NOMO-1 treated with dmso at 0.1 percent for 144 hours (cell line): ENCODE measurements around the gene KLHL1.

Source experiments
- DNase-seq: peaks from one replicate; lab custom pipeline; 2025; ENCODE audit not compliant: unreplicated experiment; lab: John Stamatoyannopoulos, UW

KLHL1 gene

DNA sequence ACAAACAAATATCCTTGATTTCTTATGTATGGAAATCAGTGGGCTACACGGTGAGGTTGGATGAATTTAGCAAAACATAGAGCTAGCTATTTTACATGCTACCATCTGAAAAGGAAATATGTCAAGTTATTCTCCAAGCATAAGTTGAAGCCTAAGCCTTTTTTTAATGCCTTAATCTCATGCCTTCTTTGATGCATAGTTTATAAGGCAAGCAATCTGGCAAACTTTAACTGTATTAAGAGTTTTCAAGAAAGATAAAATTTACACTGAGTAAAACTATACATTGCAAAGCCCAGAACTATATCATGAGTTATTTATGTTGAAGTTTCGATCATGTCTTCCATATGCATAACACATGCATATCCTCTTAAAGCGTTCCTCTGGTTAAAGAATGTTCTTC is 85.6 kb downstream of the KLHL1 start:
- DNase-seq: no peak

GRCh38 chr13:70016116-70016515 is 92.1 kb downstream of the KLHL1 start:
- no peak for DNase-seq

GRCh38 chr13:70014337-70014736 is 93.9 kb downstream of the KLHL1 start:
- no peak for DNase-seq

- no peak for DNase-seq
Observed at GRCh38 chr13:69999875-70000274, 108.4 kb downstream of the KLHL1 start.

DNA sequence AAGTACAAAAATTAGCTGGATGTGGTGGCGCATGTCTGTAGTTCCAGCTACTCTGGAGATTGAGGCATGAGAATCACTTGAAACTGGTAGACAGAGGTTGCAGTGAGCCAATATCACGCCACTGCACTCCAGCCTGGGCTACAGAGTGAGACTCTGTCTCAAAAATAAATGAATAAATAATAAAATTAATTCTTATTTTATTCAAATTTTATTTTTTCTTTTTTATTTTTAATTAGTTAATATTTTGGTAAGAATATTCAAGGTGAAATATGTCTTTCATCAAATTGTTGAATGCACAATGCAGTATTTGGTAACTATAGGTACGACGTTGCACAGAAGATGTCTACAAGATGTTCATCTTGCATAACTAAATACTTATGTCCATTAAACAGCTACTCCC is 111.2 kb downstream of the KLHL1 start:
- DNase-seq: no peak

DNA sequence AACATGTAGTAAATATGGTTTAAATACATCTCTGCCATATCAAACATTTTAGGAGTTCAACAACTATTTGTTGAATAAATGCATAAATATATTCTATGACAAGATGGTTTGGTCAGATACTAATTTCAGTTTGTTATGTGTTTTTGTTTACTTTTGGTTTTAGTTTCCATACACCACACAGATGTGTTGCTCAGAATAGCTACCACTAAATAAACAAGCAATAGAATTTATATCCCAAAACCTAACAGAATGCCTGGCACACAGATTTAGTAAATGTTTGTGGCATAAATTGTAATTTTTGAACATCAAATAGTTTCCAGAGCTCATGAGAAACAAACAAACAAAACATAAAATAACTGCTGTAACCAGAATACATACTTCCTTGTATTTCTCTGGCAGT is 127.5 kb downstream of the KLHL1 start:
- no peak for DNase-seq

DNA sequence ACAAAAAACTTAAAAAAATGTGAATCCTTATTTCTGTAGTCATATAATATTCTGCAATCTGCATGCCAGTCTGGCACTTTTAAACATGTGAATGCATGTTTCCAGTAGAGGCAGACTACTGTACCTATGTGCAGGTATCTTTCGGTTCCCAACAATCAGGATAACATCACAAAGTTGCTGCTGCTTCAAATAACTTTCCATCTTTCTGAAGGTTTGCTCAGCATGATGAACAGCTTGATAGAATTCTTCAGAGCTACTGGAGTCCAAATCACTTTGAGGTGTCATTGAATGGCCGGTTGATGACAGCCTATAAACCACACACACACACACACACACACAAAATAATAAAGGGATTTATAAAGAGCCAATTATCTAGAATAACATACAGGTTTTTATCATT is 132.8 kb downstream of the KLHL1 start:
- no peak for DNase-seq

DNA sequence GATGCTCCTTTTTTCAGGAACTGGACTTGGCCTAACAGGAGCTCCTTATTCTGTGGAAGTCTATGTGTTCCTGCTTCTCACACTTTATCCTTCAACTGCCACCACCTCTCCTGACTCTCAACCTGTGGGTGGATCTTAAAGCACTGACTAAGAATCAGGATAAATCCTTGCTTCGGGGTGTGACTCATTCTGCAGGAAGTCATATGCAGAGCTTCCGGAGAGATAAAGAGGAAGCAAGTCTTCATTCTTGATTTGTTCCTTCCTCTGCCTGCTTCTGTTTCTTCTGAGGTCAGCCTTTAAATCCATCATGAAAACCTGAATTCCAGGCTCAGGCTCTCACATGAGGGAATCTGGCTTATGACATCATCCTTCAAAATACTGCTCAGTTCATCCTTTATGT is 137.7 kb downstream of the KLHL1 start:
- no peak for DNase-seq

DNA sequence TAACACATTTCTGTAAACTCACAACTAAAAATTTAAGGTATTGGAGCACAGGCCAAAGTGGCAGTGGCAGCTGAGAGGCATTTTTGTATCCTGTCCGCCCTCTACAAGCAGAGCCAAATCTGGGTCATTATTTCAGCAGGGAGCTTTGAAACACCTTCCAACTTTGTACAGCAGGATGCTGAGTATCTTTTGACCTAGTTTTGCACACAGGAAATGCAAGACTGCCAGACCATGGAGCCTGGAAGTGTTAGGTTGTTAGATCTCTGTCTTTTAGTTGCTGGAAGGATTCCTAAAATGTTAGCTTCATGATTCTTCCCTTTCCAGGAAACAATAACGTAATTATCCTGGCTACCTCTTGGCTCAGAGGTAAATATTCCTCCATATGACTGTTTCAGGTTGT is 149.2 kb downstream of the KLHL1 start:
- DNase-seq: no peak

DNA sequence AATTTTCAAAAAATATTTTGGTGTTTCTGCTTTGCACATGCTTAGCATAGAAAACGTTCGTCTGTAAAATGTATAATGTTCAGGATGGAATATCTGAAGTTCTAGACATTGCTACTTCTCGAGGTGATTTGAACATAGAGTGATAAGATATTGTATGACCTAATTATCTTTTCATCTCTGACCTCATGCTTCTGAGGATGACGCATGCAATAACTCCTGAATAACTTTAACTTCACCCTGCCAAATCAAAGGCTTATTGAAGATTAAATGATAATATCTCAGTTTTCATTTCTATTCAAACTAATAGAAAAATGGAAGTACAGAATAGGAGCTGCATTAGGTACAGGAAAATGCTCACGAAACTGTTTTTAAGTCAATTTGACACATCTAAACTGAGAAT is 151.4 kb downstream of the KLHL1 start:
- no peak for DNase-seq

DNA sequence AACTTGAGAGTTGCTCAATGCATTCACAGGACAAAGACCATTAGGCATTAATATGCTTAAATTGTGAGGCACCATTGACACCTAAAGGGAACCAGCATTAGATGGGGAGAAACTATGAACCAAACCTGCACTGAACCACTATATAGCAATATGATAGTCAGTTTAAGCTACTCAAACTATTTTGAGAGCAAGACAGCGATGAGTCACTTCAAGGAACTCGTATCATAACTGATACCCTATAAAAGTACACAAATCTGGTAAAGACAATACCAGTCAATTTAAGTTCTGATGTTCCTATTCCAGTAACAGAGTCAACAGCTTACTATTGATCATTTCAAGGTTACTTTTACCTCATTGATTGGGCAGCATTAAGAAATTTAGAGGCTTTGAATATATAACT is 151.9 kb downstream of the KLHL1 start:
- no peak for DNase-seq

DNA sequence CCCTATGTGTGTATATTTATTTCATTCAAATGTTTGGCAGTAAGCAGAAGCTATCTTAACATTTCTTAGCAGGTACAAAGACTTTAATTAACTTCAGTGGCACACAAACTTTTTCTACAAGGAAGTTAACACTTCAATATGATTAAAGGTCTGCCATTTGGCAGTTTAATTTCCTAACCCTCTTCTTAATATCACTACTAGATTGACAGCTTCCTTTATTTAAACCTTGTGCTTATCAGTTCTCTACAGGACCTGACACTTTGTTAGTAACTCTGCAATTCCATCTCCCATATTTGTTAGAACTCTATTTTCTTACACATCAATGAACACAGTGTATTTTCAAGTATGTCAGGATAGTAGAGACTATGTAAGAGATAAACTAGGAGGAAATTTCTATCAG is 153.0 kb downstream of the KLHL1 start:
- no peak for DNase-seq

GRCh38 chr13:69951412-69951811 is 156.8 kb downstream of the KLHL1 start:
- DNase-seq: no peak

GRCh38 chr13:69950160-69950559 is 158.1 kb downstream of the KLHL1 start:
- no peak for DNase-seq

DNA sequence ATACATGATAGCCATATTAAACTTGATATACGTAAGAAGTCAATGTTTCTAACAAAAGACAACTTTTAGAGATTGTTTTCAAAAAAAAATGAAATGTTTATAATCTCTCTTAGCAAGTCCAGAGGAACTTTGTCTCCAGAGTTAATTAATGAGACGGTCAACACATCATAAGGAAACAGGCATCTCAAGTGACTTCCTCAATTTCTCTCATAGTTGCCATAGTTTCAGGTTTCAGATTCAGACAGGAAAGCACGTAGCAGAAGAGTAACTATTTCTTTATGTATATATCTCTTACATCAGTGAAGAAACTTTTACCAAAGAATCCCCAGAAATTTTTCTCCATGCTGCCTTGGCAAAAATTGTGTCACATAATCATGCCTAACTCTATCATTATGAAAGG is 160.2 kb downstream of the KLHL1 start:
- no peak for DNase-seq

GRCh38 chr13:69947582-69947981 is 160.7 kb downstream of the KLHL1 start:
- DNase-seq: no peak

- no peak for DNase-seq
Observed at GRCh38 chr13:69946511-69946910, 161.7 kb downstream of the KLHL1 start.

DNA sequence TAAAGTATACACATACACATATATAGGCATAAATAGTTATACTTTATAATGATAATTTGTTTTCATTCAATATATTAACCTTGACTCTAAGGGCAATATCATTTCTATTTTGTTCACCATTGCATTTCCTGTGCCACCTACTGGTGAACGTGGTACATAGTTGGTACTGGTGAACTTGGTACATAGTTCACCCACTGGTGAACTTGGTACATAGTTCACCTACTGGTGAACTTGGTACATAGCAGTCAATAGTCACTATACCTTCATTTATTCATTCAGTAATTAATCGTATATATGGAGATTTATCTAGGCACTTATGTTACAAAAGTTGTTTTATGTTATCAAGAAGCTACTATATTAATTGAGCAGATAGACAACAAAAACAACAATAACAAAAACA is 173.2 kb downstream of the KLHL1 start:
- no peak for DNase-seq

GRCh38 chr13:69928262-69928661 is 180.0 kb downstream of the KLHL1 start:
- DNase-seq: no peak

DNA sequence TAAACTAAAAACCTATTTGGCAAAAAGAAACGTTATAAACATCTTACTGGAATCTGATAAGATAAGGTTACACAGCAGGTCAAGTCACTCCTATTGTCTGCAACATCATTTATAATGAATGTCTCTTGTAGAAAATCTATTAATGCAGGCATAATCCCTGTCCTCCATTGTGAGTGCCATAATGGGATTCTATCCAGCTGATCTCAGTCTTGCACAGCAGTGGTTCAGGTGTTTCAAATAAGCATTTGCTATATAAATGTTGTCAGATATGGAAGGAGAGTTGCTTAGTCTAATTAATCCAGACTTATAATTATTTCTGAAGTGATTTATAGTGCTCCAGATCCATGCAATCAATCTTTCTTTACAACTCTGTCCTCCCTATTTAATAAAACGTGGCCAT is 187.1 kb downstream of the KLHL1 start:
- DNase-seq: no peak

GRCh38 chr13:69912630-69913029 is 195.6 kb downstream of the KLHL1 start:
- DNase-seq: no peak

GRCh38 chr13:69910800-69911199 is 197.5 kb downstream of the KLHL1 start:
- no peak for DNase-seq

- DNase-seq: no peak
Observed at GRCh38 chr13:69904784-69905183, 203.5 kb downstream of the KLHL1 start.

DNA sequence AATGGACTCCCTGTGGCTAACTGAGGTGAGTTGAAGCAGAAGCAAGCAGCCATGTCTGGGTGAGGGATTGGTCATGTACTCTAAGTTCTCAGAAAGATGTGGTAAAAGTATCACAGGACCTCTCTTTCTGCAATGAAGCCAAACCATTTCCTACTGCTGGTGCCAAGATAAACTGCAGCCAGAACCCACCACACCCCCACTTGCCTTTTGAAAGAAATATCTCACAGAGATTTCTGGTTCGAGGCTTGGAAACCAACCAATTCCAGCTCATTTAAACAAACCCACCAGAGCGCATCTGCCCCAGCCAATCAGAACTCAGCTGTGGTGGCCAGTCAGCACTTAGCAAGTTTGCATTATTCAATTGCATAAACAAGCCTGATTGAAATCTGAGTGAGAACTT is 205.2 kb downstream of the KLHL1 start:
- DNase-seq: no peak
